Type B pancreatic cell (in vitro differentiated cells): Measurements from ENCODE around the gene LTBP1. TPM values are rescaled to one million over a fixed set of nuclear protein-coding genes. Genes with fewer than 3 reads are reported as not detected.

ENCODE experiments used
- DNase-seq: peaks from one replicate; pipeline ENCODE4 v3.0.0; 2021; ENCODE audit warnings: mixed read lengths; ENCODE audit not compliant: unreplicated experiment; ENCODE audit errors: extremely low spot score
- H3K27ac Mint-ChIP-seq: 2 replicates; pipeline ENCODE4 v1.8.0; 2021; ENCODE audit warnings: mild to moderate bottlenecking, mixed read lengths
- H3K27me3 Mint-ChIP-seq: 2 replicates; pipeline ENCODE4 v1.8.0; 2021; ENCODE audit warnings: mixed read lengths
- H3K36me3 Mint-ChIP-seq: 2 replicates; pipeline ENCODE4 v1.8.0; 2021; ENCODE audit warnings: mixed read lengths
- H3K4me1 Mint-ChIP-seq: one replicate; pipeline ENCODE4 v1.8.0; 2021; ENCODE audit warnings: mixed read lengths; ENCODE audit not compliant: unreplicated experiment
- H3K4me3 Mint-ChIP-seq: 2 replicates; pipeline ENCODE4 v1.8.0; 2021; ENCODE audit warnings: mild to moderate bottlenecking, mixed read lengths
- H3K9me3 Mint-ChIP-seq: 2 replicates; pipeline ENCODE4 v1.8.0; 2021; ENCODE audit warnings: mixed read lengths
- CTCF ChIP-seq: fragments of 200-600 bp; sonication (generic); conservative IDR thresholded peaks from 2 replicates; pipeline ENCODE4 v1.5.0; 2021; ENCODE audit warnings: antibody characterized with exemption, mild to moderate bottlenecking
- total RNA-seq: library from RNA; stranded (reverse); gene quantifications from 2 replicates; pipeline ENCODE4 v1.2.1, GENCODE V29; 2021; ENCODE audit warnings: low replicate concordance

LTBP1 gene
- total RNA-seq, 1 donor from 2014 or later, result 53.3 TPM

DNA sequence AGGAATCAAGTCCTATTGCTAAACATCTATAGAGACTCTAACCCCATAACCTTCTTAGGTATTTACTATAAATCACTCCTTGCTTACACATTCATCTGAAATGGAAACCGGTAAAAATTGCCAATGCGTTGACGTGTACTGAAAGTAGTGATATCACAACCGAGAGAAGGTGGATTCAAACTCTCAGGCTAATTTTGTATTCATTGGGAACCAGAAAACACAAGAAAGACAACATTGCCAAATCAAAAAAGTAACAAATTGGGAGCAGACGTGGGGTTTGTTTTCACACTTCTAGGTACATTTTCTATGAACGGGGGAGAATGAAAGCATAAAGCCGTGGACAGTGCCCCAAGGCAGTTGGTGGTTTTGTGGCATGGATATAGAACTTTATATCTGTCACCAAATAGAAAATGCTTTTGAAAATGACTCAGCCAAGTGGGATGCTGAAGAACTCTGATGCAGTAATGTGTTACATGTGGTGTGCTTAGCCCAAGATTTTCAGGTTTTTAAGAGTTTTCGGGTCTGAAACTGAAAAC, 374.6 kb downstream of the LTBP1 start:
- TF ChIP-seq CTCF, result no peak
- peaks cover 3% of the 10 kb centered on the region for H3K4me1 Mint-ChIP-seq

GRCh38 chr2:33321876-33322483, 375.2 kb downstream of the LTBP1 start:
- H3K9me3 Mint-ChIP-seq, result no peaks in the 10 kb centered on the region
- no peaks in the 10 kb centered on the region for H3K4me1 Mint-ChIP-seq
- TF ChIP-seq CTCF, result no peak
- no peak for DNase-seq
- no peak overlapping the region for H3K27ac Mint-ChIP-seq
- H3K36me3 Mint-ChIP-seq, result peaks cover 4% of the 10 kb centered on the region
- no peaks in the 10 kb centered on the region for H3K27me3 Mint-ChIP-seq
- H3K4me3 Mint-ChIP-seq, result no peak overlapping the region

More for the DNA sequence above, 374.6 kb downstream of the LTBP1 start:
- H3K27ac Mint-ChIP-seq, result no peak overlapping the region
- H3K9me3 Mint-ChIP-seq, result no peaks in the 10 kb centered on the region
- no peak overlapping the region for H3K4me3 Mint-ChIP-seq
- no peaks in the 10 kb centered on the region for H3K27me3 Mint-ChIP-seq
- H3K36me3 Mint-ChIP-seq, result peaks cover 4% of the 10 kb centered on the region
- no peak for DNase-seq

- no peak for TF ChIP-seq CTCF
- Mint-ChIP-seq H3K4me3 (no peak overlapping the region), H3K9me3 (no peaks in the 10 kb centered on the region), H3K36me3 (peaks cover 4% of the 10 kb centered on the region), H3K4me1 (no peaks in the 10 kb centered on the region), H3K27ac (no peak overlapping the region), H3K27me3 (no peaks in the 10 kb centered on the region)
- no peak for DNase-seq
Measured at GRCh38 chr2:33322612-33323011, 375.9 kb downstream of the LTBP1 start.

- H3K27ac Mint-ChIP-seq, result no peak overlapping the region
- H3K36me3 Mint-ChIP-seq, result peaks cover 4% of the 10 kb centered on the region
- H3K4me3 Mint-ChIP-seq, result no peak overlapping the region
- H3K4me1 Mint-ChIP-seq, result no peaks in the 10 kb centered on the region
- H3K9me3 Mint-ChIP-seq, result no peaks in the 10 kb centered on the region
- H3K27me3 Mint-ChIP-seq, result no peaks in the 10 kb centered on the region
- DNase-seq, result no peak
- TF ChIP-seq CTCF, result no peak
Measured at GRCh38 chr2:33323957-33324356, 377.2 kb downstream of the LTBP1 start.

DNA sequence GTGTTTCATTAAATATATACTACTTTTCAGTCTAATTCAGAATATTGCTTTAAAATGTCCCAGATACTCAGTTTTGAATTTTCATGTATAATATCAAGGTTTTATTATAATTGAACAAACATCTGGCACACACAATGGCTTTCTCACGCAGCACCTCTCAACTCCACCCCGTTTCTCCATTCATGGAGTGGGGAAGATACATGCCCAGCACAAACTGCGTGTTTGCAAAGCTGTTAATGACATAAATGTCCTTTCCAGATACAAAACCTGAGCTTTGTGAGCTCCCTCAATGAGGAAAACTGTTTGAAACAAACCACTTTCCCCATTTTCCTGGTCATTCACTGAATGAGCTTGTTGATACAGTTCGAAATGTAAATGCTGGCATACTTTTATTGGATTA, 379.3 kb downstream of the LTBP1 start:
- no peak for DNase-seq

More for the DNA sequence above, 379.3 kb downstream of the LTBP1 start:
- Mint-ChIP-seq H3K4me1 (no peaks in the 10 kb centered on the region), H3K36me3 (no peaks in the 10 kb centered on the region), H3K4me3 (no peak overlapping the region), H3K27ac (no peak overlapping the region), H3K27me3 (no peaks in the 10 kb centered on the region), H3K9me3 (no peaks in the 10 kb centered on the region)
- TF ChIP-seq CTCF, result no peak
